ENCODE measurements around the gene RPUSD4.
A peak's percentile ranks its signal among the peaks of the same experiment; 100 is the strongest.
"Not testable (repeated sequence)": the region's sequence is repeated elsewhere in the genome, so short reads cannot be mapped to it uniquely, and the experiment has no call there.

Gene RPUSD4, protein sequence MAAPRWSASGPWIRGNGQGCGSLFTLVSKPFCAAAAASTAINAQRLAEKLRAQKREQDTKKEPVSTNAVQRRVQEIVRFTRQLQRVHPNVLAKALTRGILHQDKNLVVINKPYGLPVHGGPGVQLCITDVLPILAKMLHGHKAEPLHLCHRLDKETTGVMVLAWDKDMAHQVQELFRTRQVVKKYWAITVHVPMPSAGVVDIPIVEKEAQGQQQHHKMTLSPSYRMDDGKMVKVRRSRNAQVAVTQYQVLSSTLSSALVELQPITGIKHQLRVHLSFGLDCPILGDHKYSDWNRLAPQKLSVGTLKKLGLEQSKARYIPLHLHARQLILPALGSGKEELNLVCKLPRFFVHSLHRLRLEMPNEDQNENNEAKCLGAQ

DNA sequence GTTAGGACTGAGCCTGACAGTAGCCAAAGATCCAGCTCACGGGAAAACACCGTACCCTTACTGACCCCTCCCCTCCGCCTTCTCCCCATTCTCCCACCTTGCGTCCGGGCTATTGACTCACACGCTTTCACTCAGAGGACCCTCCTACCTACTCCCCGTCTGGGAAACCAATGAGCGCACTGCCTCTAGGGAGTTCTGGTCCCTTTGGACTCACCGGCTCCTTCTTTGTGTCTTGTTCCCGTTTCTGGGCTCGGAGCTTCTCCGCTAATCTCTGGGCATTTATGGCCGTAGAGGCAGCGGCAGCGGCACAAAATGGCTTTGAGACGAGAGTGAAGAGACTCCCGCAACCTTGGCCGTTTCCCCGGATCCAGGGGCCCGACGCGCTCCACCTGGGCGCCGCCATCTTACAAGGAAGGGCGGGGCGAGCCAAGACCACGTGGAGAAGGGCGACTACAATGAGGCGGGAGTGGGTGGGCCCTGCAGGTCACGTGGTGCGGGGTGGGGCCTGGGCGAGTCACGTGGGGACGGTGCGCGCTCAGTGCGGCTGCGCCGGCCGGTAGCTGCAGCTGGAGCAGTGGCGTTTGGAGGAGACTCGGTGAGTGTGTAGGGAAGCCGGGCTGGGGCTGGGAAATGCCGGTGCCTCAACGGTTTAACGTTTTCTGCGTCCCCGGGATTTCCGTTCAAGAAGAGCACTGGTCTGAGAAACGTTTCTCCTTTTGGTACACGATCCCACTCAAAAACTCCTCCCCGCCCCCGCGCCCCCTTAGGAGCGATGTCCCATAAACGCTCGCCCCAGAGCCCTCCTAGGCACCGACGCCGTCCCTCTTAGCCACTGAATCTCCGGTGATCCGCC lies at the start of gene RPUSD4, which contains the start of gene FAM118B:
RPUSD4 (minus strand) TSS at position 415 of the 853 bp plus-strand sequence; CDS start at position 403, 12 bp downstream.
FAM118B (plus strand) TSS at position 547 of the 853 bp plus-strand sequence. CDS start 23,220 bp downstream, outside the sequence.
- no peaks in the 10 kb centered on the region for H3K9me3 ChIP-seq
- in situ Hi-C loops (cut with MboI; ENCODE audit: low sequenced_read_pairs) = loop anchor here (25.0 kb wide), 1 partner anchor 574 kb away; the partner anchor contains the start of gene CHEK1
- H3K4me3 ChIP-seq = peak within 1 kb of the TSS; percentile 100
- H3K4me1 ChIP-seq = peaks cover 9% of the 10 kb centered on the region; the same call in 1 of the 2 replicates
- peak; percentile 90 to 98 for DNase-seq (ENCODE audit: low spot score in 2 of 2)
- peaks cover 27% of the 10 kb centered on the region for H3K36me3 ChIP-seq (replicated peaks)
- no peaks in the 10 kb centered on the region for H3K27me3 ChIP-seq (ENCODE audit: low read depth)

GRCh38 chr11:126257764-126258163 lies 46.3 kb upstream of the RPUSD4 start:
- Histone ChIP-seq H3K4me1 (no peaks in the 10 kb centered on the region), H3K4me3 (no peak overlapping the region), H3K9me3 (no peaks in the 10 kb centered on the region), H3K36me3 (replicated peaks) (peaks cover 34% of the 10 kb centered on the region), H3K27me3 (ENCODE audit: low read depth) (no peaks in the 10 kb centered on the region)
- no peak for DNase-seq (ENCODE audit: low spot score in 2 of 2)
- in situ Hi-C loops (cut with MboI; ENCODE audit: low sequenced_read_pairs) = no loop called here

GRCh38 chr11:126257144-126257543 lies 45.7 kb upstream of the RPUSD4 start:
- Histone ChIP-seq H3K4me3 (no peak overlapping the region), H3K27me3 (ENCODE audit: low read depth) (no peaks in the 10 kb centered on the region), H3K4me1 (no peaks in the 10 kb centered on the region), H3K36me3 (replicated peaks) (peaks cover 28% of the 10 kb centered on the region), H3K9me3 (no peaks in the 10 kb centered on the region)
- in situ Hi-C loops (cut with MboI; ENCODE audit: low sequenced_read_pairs) = no loop called here
- no peak for DNase-seq (ENCODE audit: low spot score in 2 of 2)

DNA sequence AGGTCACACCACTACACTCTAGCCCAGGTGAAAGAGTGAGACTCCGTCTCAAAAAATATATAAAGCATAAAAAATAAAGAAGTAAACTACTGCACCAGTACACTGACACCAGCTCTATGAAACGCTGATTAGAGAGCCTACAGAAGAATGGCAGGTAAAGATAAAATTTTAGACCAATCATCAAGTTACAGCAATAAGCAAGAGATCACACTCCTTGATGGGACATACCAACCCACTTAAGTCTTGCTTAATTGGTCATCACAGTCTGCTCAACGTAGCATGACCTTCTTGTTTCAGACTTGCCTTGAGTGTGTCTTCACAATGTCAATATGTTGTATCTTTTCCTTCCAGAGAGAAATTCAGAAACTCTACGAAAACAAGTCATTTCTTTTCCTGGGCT lies 44.8 kb upstream of the RPUSD4 start:
- H3K4me3 ChIP-seq = no peak overlapping the region
- in situ Hi-C loops (cut with MboI; ENCODE audit: low sequenced_read_pairs) = no loop called here
- no peaks in the 10 kb centered on the region for H3K27me3 ChIP-seq (ENCODE audit: low read depth)
- H3K36me3 ChIP-seq (replicated peaks) = peaks cover 20% of the 10 kb centered on the region
- DNase-seq (ENCODE audit: low spot score in 2 of 2) = no peak
- H3K9me3 ChIP-seq = no peaks in the 10 kb centered on the region
- H3K4me1 ChIP-seq = no peaks in the 10 kb centered on the region

DNA sequence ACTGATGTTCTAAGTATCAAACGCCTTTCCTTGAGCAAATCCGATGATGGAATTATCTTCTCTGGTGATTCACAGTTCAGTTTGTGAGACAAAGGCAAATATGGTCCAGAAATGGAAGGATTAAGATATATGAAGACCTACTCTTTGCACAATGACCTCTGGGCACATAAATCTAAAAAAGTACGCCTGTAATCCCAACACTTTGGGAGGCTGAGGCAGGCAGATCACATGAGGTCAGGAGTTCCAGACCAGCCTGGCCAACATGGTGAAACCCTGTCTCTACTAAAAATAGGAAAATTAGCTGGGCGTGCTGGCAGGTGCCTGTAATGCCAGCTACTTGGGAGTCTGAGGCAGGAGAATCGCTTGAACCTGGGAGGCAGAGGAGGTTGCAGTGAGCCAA lies 44.1 kb upstream of the RPUSD4 start:
- in situ Hi-C loops (cut with MboI; ENCODE audit: low sequenced_read_pairs); H3K4me1 ChIP-seq; H3K9me3 ChIP-seq; H3K4me3 ChIP-seq; H3K27me3 ChIP-seq (ENCODE audit: low read depth); DNase-seq (ENCODE audit: low spot score in 2 of 2): not testable (repeated sequence)
- H3K36me3 ChIP-seq (replicated peaks) = peaks cover 20% of the 10 kb centered on the region

DNA sequence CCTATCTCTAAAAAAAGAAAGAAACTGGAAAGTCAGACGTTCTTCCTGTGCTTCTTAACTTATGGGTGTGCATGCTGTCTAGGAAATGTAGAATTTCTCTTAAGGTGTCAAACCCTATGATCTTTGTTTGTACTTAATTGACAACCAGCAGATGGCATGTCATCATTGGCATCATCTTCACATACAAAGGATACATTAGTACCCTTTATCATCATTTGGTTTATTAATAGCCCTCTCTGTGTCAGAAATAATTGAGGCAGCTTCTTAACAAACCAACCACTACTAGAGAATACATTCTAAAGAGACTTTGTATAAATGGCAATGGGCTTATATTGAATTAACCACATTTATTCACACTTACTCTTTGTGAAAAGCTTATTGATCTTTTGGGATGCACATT lies 43.4 kb upstream of the RPUSD4 start:
- Histone ChIP-seq H3K4me3 (no peak overlapping the region), H3K36me3 (replicated peaks) (peaks cover 20% of the 10 kb centered on the region), H3K9me3 (no peaks in the 10 kb centered on the region), H3K4me1 (no peaks in the 10 kb centered on the region), H3K27me3 (ENCODE audit: low read depth) (no peaks in the 10 kb centered on the region)
- in situ Hi-C loops (cut with MboI; ENCODE audit: low sequenced_read_pairs) = no loop called here
- no peak for DNase-seq (ENCODE audit: low spot score in 2 of 2)

GRCh38 chr11:126253265-126253664 lies 41.8 kb upstream of the RPUSD4 start:
- DNase-seq (ENCODE audit: low spot score in 2 of 2) = no peak
- Histone ChIP-seq H3K9me3 (no peaks in the 10 kb centered on the region), H3K4me3 (no peak overlapping the region), H3K4me1 (no peaks in the 10 kb centered on the region), H3K27me3 (ENCODE audit: low read depth) (no peaks in the 10 kb centered on the region), H3K36me3 (replicated peaks) (peaks cover 15% of the 10 kb centered on the region)
- in situ Hi-C loops (cut with MboI; ENCODE audit: low sequenced_read_pairs) = no loop called here

GRCh38 chr11:126246636-126247035 lies 35.2 kb upstream of the RPUSD4 start:
- DNase-seq (ENCODE audit: low spot score in 2 of 2) = no peak
- Histone ChIP-seq H3K4me1 (no peaks in the 10 kb centered on the region), H3K9me3 (no peaks in the 10 kb centered on the region), H3K4me3 (no peak overlapping the region), H3K27me3 (ENCODE audit: low read depth) (no peaks in the 10 kb centered on the region), H3K36me3 (replicated peaks) (peaks cover 22% of the 10 kb centered on the region)
- in situ Hi-C loops (cut with MboI; ENCODE audit: low sequenced_read_pairs) = no loop called here

- Histone ChIP-seq H3K9me3 (no peaks in the 10 kb centered on the region), H3K4me3 (no peak overlapping the region), H3K36me3 (replicated peaks) (no peaks in the 10 kb centered on the region; the same call in 1 of the 2 replicates), H3K4me1 (no peaks in the 10 kb centered on the region), H3K27me3 (ENCODE audit: low read depth) (no peaks in the 10 kb centered on the region)
- in situ Hi-C loops (cut with MboI; ENCODE audit: low sequenced_read_pairs) = no loop called here
- DNase-seq (ENCODE audit: low spot score in 2 of 2) = no peak
These were observed 21.9 kb upstream of the RPUSD4 start for GRCh38 chr11:126233391-126233790.

DNA sequence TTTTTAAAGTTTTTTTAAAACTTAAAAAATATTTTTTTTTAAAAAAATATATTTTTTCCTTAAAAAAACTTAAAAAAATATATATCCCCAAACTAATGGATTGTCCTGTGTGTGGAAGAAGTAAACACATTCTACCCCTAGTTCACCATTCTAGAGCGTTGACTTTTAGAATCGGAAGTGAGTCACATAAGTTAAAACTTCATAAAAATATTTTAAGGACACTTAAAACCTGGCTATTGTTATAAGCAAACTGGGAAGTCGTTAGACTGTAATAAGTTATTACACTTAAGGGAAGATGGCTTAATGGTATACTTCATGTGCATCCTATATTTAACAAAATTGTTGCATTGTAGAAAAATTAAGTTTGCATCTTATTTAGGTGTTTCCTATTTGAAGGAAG lies 21.2 kb upstream of the RPUSD4 start:
- in situ Hi-C loops (cut with MboI; ENCODE audit: low sequenced_read_pairs) = no loop called here
- no peaks in the 10 kb centered on the region for H3K27me3 ChIP-seq (ENCODE audit: low read depth)
- no peaks in the 10 kb centered on the region for H3K9me3 ChIP-seq
- no peaks in the 10 kb centered on the region for H3K4me1 ChIP-seq
- no peak for DNase-seq (ENCODE audit: low spot score in 2 of 2)
- no peaks in the 10 kb centered on the region; the same call in 1 of the 2 replicates for H3K36me3 ChIP-seq (replicated peaks)
- no peak overlapping the region for H3K4me3 ChIP-seq

- in situ Hi-C loops (cut with MboI; ENCODE audit: low sequenced_read_pairs) = no loop called here
- DNase-seq (ENCODE audit: low spot score in 2 of 2) = no peak
These were observed 20.4 kb upstream of the RPUSD4 start for GRCh38 chr11:126231725-126232459.

GRCh38 chr11:126229858-126230540 lies 18.5 kb upstream of the RPUSD4 start:
- no peaks in the 10 kb centered on the region for H3K9me3 ChIP-seq
- no peaks in the 10 kb centered on the region for H3K4me1 ChIP-seq
- no peak for DNase-seq (ENCODE audit: low spot score in 2 of 2)
- H3K4me3 ChIP-seq = no peak overlapping the region
- no peaks in the 10 kb centered on the region for H3K27me3 ChIP-seq (ENCODE audit: low read depth)
- H3K36me3 ChIP-seq (replicated peaks) = no peaks in the 10 kb centered on the region
- in situ Hi-C loops (cut with MboI; ENCODE audit: low sequenced_read_pairs) = no loop called here

More at GRCh38 chr11:126231725-126232459, 20.4 kb upstream of the RPUSD4 start:
- Histone ChIP-seq H3K36me3 (replicated peaks) (no peaks in the 10 kb centered on the region; the same call in 1 of the 2 replicates), H3K4me3 (no peak overlapping the region), H3K9me3 (no peaks in the 10 kb centered on the region), H3K4me1 (no peaks in the 10 kb centered on the region), H3K27me3 (ENCODE audit: low read depth) (no peaks in the 10 kb centered on the region)
